Motor neuron (in vitro differentiated cells): Measurements from ENCODE around the gene TNC. TPM values are rescaled to one million over a fixed set of nuclear protein-coding genes. Genes with fewer than 3 reads are reported as not detected.
"Not testable (repeated sequence)": the region's sequence is repeated elsewhere in the genome, so short reads cannot be mapped to it uniquely, and the experiment has no call there.

Experiments used
- ATAC-seq, 8 experiments: fragments of 200-7000 bp; cut with Tn5 transposase; replicated peaks in 6 of 8; 2 replicates each; pipeline ENCODE4 v1.8.0; 2021; ENCODE audit warnings: mild to moderate bottlenecking in 8 of 8, moderate library complexity in 8 of 8
- H3K27ac ChIP-seq, 2 donors: fragments of 250-450 bp; sonication (Bioruptor Pico); 2 replicates each; pipeline ENCODE4 v1.9.0; 2021; ENCODE audit warnings: antibody characterized with exemption in 2 of 2, mild to moderate bottlenecking in 2 of 2, moderate library complexity in 1 of 2
- H3K4me1 ChIP-seq, 2 donors: fragments of 250-450 bp; sonication (Bioruptor Pico); replicated peaks in 1 of 2; 2 replicates each; pipeline ENCODE4 v1.6.1; 2021; ENCODE audit warnings: antibody characterized with exemption in 2 of 2, mild to moderate bottlenecking in 2 of 2, moderate library complexity in 1 of 2
- H3K4me3 ChIP-seq, 5 donors: fragments of 250-450 bp; sonication (Bioruptor Pico); 2 replicates each; pipeline ENCODE4 v1.9.0; 2021; ENCODE audit warnings: antibody characterized with exemption in 5 of 5, mild to moderate bottlenecking in 5 of 5, moderate library complexity in 4 of 5
- WGBS, 10 experiments: fragments of 450-650 bp; shearing (Covaris generic); methylation state at CpG; one replicate each; pipeline ENCODE4 v1.0.0; 2022; 5-methylcytosine and 5-hydroxymethylcytosine counted together
- in situ Hi-C, 9 experiments: fragments of 400-800 bp; cut with MboI; loops; one replicate each; pipeline ENCODE4 v1.15.0; 2021; ENCODE audit warnings: low sequenced_read_pairs in 9 of 9, low pct_unique_long_range_greater_than_20kb in 2 of 9; ENCODE audit not compliant: unreplicated experiment in 9 of 9
- total RNA-seq, 8 experiments: library from RNA; unstranded; fragments of 300-600 nt; gene quantifications; 2 replicates each; pipeline versions ENCODE4 v1.2.3 to v1.2.4, GENCODE V29; 2022

TNC gene
- total RNA-seq, 8 experiments from 2014 or later = 0.10 to 95.8 (median 2.6) TPM

DNA sequence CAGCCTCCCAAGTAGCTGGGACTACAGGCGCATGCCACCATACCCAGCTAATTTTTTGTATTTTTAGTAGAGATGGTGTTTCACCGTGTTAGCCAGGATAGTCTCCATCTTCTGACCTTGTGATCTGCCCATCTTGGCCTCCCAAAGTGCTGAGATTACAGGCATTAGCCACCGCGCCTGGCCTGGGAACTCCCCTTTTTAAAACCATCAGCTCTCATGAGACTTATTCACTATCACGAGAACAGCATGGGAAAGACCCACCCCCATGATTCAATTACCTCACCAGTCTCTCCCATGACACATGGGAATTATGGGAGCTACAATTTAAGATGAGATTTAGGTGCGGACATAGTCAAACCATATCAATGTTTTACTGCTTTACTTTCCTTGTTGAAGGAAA is 10.8 kb upstream of the TNC start:
- 76 to 95% (median 87%) methylated on average over 2 to 5 of the region's 6 CpGs; no CpG with 5 or more reads in 4 of the 10 experiments for WGBS, 10 experiments
- H3K27ac ChIP-seq, ATAC-seq, in situ Hi-C loops, H3K4me3 ChIP-seq, H3K4me1 ChIP-seq: not testable (repeated sequence)

GRCh38 chr9:115127191-115127817 is 9.3 kb upstream of the TNC start:
- Histone ChIP-seq H3K4me3 (no peak overlapping the region), H3K27ac (no peak overlapping the region), H3K4me1 (no peaks in the 10 kb centered on the region)
- in situ Hi-C loops = no loop called here
- WGBS, 10 experiments = 50 to 100% (median 85%) methylated on average over 1 to 4 of the region's 4 CpGs; no CpG with 5 or more reads in 1 of the 10 experiments
- ATAC-seq = peak in 6 of 8 experiments; percentile 11 to 71 (median 19)

DNA sequence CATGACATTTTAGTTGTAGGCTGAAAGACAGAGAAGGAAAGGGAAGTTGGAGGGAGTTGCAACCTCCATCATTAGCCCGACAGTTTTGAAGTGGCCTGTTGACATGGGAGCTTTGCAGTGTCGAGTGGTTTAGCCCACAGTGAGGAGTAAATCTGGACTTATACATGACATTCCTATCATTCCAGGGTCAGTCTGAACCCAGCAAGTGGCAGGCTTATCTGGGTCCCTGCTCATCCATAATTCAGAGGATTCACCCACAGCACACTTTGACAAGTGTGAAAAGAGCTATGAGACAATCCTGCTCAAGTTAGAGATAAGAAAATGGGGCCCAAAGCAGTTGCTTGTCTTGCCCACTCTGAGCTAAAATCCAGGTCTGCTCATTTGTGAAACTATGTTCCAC is 8.4 kb upstream of the TNC start:
- WGBS, 10 experiments = 40 to 100% (median 81%) methylated on average over 1 to 2 of the region's 2 CpGs; no CpG with 5 or more reads in 4 of the 10 experiments
- Histone ChIP-seq H3K4me1 (no peaks in the 10 kb centered on the region), H3K27ac (no peak overlapping the region), H3K4me3 (no peak overlapping the region)
- ATAC-seq = no peak
- in situ Hi-C loops = no loop called here

GRCh38 chr9:115122937-115123336 is 5.0 kb upstream of the TNC start:
- Histone ChIP-seq H3K4me1 (peaks cover 7% of the 10 kb centered on the region in 2 donors), H3K27ac (no peak overlapping the region), H3K4me3 (no peak overlapping the region)
- 17 to 92% (median 54%) methylated on average over 1 to 5 of the region's 5 CpGs; no CpG with 5 or more reads in 2 of the 10 experiments for WGBS, 10 experiments
- in situ Hi-C loops = no loop called here
- no peak for ATAC-seq

DNA sequence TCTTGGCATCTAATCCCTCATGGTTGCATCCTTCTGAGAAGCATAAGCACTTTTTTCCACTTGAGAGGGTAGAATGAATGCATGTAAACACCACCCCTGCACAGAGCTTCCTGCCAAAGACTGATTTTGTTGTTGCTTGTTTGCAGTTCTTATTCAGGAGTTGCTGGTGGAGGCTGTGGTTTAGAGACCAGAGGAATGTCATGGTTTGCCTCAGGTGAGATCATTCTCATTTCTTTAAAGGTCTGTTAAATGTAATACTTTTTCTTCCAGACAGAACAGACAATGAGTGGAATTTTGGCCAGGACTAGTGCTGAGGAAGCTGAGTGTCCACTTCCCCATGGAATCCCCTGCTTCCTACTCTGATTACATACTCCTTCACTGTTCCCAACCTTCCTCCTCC is 3.2 kb upstream of the TNC start:
- Histone ChIP-seq H3K4me3 (no peak overlapping the region), H3K4me1 (peaks cover 7 to 9% of the 10 kb centered on the region in 2 donors), H3K27ac (no peak overlapping the region)
- in situ Hi-C loops = no loop called here
- no peak for ATAC-seq

GRCh38 chr9:115118879-115119218 is 892 bp upstream of the TNC start:
- H3K4me1 ChIP-seq = peaks cover 7 to 12% of the 10 kb centered on the region in 2 donors
- 0 to 23% (median 5%) methylated on average over 1 to 7 of the region's 8 CpGs; no CpG with 5 or more reads in 3 of the 10 experiments for WGBS, 10 experiments
- H3K27ac ChIP-seq = no peak overlapping the region
- ATAC-seq = peak; percentile 73 to 94 (median 78)
- H3K4me3 ChIP-seq = peak overlapping the region; percentile 22 to 44 (median 28)
- in situ Hi-C loops = no loop called here

GRCh38 chr9:115116421-115117284 is 1.3 kb downstream of the TNC start:
- peaks cover 7 to 12% of the 10 kb centered on the region in 2 donors for H3K4me1 ChIP-seq
- in situ Hi-C loops = no loop called here
- WGBS, 10 experiments = 10 to 100% (median 56%) methylated on average over 1 to 6 of the region's 8 CpGs
- H3K4me3 ChIP-seq = peak overlapping the region in 1 of 5 donors; percentile 44
- H3K27ac ChIP-seq = no peak overlapping the region
- ATAC-seq = no peak

DNA sequence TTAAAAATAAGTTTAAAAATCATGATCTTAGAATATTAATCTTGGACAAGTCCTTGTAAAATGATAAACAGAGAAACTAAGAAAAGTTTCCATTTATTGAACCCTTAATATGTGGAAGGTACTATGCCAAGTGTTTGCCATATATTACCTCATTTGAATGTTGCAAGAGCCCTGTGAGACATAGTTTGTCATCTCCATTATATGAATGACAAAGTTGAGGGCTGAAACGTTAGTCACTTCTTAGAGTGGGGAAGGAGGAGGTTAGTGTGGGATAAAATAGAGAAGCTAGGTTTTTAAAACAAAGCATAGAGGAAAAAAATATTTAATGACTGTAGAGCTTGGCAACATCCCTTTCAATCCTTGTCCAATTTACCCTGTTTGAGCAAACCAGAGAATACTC is 2.0 kb downstream of the TNC start:
- Histone ChIP-seq H3K4me3 (no peak overlapping the region), H3K4me1 (peaks cover 7 to 12% of the 10 kb centered on the region in 2 donors), H3K27ac (no peak overlapping the region)
- no peak for ATAC-seq
- WGBS, 10 experiments = 0 to 60% (median 20%) methylated on average over 1 of the region's 1 CpG
- in situ Hi-C loops = no loop called here

GRCh38 chr9:115115117-115115880 is 2.7 kb downstream of the TNC start:
- Histone ChIP-seq H3K27ac (no peak overlapping the region), H3K4me3 (no peak overlapping the region), H3K4me1 (peaks cover 7 to 12% of the 10 kb centered on the region in 2 donors)
- no peak for ATAC-seq
- in situ Hi-C loops = no loop called here
- 40 to 100% (median 61%) methylated on average over 1 to 2 of the region's 2 CpGs; no CpG with 5 or more reads in 5 of the 10 experiments for WGBS, 10 experiments

GRCh38 chr9:115114546-115114945 is 3.4 kb downstream of the TNC start:
- H3K4me3 ChIP-seq = no peak overlapping the region
- no peak overlapping the region for H3K27ac ChIP-seq
- peaks cover 7 to 12% of the 10 kb centered on the region in 2 donors for H3K4me1 ChIP-seq
- 0 to 100% (median 78%) methylated on average over 1 to 2 of the region's 2 CpGs; no CpG with 5 or more reads in 2 of the 10 experiments for WGBS, 10 experiments
- in situ Hi-C loops = no loop called here
- no peak for ATAC-seq

GRCh38 chr9:115114084-115114483 is 3.9 kb downstream of the TNC start:
- ATAC-seq = no peak
- Histone ChIP-seq H3K4me3 (no peak overlapping the region), H3K4me1 (peaks cover 7 to 12% of the 10 kb centered on the region in 2 donors), H3K27ac (no peak overlapping the region)
- in situ Hi-C loops = no loop called here
- WGBS, 10 experiments = 40 to 100% (median 87%) methylated on average over 1 to 3 of the region's 4 CpGs; no CpG with 5 or more reads in 2 of the 10 experiments

GRCh38 chr9:115111874-115112273 is 6.1 kb downstream of the TNC start:
- WGBS, 10 experiments = 42 to 100% (median 83%) methylated on average over 1 to 4 of the region's 4 CpGs; no CpG with 5 or more reads in 1 of the 10 experiments
- in situ Hi-C loops = no loop called here
- ATAC-seq = no peak
- H3K4me1 ChIP-seq = peaks cover 0 to 6% of the 10 kb centered on the region in 2 donors
- H3K4me3 ChIP-seq = no peak overlapping the region
- no peak overlapping the region for H3K27ac ChIP-seq

DNA sequence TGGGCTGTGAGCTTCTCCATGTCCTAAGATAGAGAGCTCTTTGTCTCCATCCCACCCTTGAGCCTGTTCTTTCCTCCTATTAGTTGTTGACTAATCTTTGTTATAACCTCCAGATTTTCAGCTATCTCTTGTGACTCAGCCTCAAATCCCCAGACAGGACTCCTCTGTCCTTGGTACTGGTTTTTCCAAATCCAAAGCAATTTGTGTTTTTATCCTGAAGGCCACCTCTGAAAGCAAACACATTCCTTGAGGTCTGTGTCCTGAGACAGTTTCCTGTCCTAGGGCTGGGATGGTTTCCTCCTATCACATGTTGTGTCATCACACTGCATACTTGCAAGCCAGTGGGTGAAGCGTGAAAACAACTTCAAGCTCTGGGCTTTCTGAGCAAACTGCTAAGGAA is 8.5 kb downstream of the TNC start:
- 83 to 100% (median 93%) methylated on average over 1 of the region's 1 CpG; no CpG with 5 or more reads in 4 of the 10 experiments for WGBS, 10 experiments
- no peak for ATAC-seq
- in situ Hi-C loops = no loop called here

More for the DNA sequence above, 8.5 kb downstream of the TNC start:
- Histone ChIP-seq H3K4me3 (no peak overlapping the region), H3K4me1 (no peaks in the 10 kb centered on the region), H3K27ac (no peak overlapping the region)
